GM18505 (cell line): ENCODE measurements around the gene CD6.

Source experiments
- ATAC-seq: cut with Tn5 transposase; IDR thresholded peaks from one replicate; pipeline ENCODE4 v1.9.1; 2021; ENCODE audit not compliant: unreplicated experiment
- POLR2A ChIP-seq: IDR thresholded peaks from 4 replicates; pipeline ENCODE4 v1.6.1; 2011; ENCODE audit warnings: borderline replicate concordance; ENCODE audit not compliant: insufficient read depth, insufficient read length; ENCODE audit errors: extremely low read depth

CD6 gene

GRCh38 chr11:60971520-60971919 lies at the start of gene CD6:
CD6 (plus strand) TSS chr11:60971680; CDS start chr11:60971866, 186 bp downstream.
- no peak for TF ChIP-seq POLR2A
- ATAC-seq = no peak

- no peak for ATAC-seq
- TF ChIP-seq POLR2A = no peak
Measured at GRCh38 chr11:60921777-60922335, 49.6 kb upstream of the CD6 start.

- no peak for ATAC-seq
- TF ChIP-seq POLR2A = no peak
Measured at GRCh38 chr11:60922906-60923305, 48.6 kb upstream of the CD6 start.

GRCh38 chr11:60923326-60923725 lies 48.2 kb upstream of the CD6 start:
- ATAC-seq = no peak
- no peak for TF ChIP-seq POLR2A

- TF ChIP-seq POLR2A = no peak
- ATAC-seq = no peak
Measured at GRCh38 chr11:60923800-60924109, 47.7 kb upstream of the CD6 start.

- ATAC-seq = peak; percentile 45
- no peak for TF ChIP-seq POLR2A
Measured at GRCh38 chr11:60924110-60924905, 47.2 kb upstream of the CD6 start, which contains the start of gene TMEM132A. TMEM132A (plus strand) TSS chr11:60924460; CDS start chr11:60924634, 174 bp downstream.

- no peak for ATAC-seq
- TF ChIP-seq POLR2A = no peak
Measured at GRCh38 chr11:60924906-60925853, 46.3 kb upstream of the CD6 start.

- TF ChIP-seq POLR2A = no peak
- no peak for ATAC-seq
Measured at GRCh38 chr11:60925868-60926267, 45.6 kb upstream of the CD6 start.

GRCh38 chr11:60926500-60926899 lies 45.0 kb upstream of the CD6 start:
- no peak for TF ChIP-seq POLR2A
- no peak for ATAC-seq

GRCh38 chr11:60927061-60927592 lies 44.4 kb upstream of the CD6 start:
- ATAC-seq = no peak
- TF ChIP-seq POLR2A = no peak

GRCh38 chr11:60927600-60927999 lies 43.9 kb upstream of the CD6 start:
- ATAC-seq = no peak
- TF ChIP-seq POLR2A = no peak

- no peak for TF ChIP-seq POLR2A
- ATAC-seq = no peak
Measured at GRCh38 chr11:60928563-60929001, 42.9 kb upstream of the CD6 start.

- ATAC-seq = no peak
- no peak for TF ChIP-seq POLR2A
Measured at GRCh38 chr11:60929764-60930163, 41.7 kb upstream of the CD6 start.
